ENCODE measurements around the gene TSTD2. TPM values are rescaled to one million over a fixed set of nuclear protein-coding genes. Genes with fewer than 3 reads are reported as not detected.
"Not testable (repeated sequence)": the region's sequence is repeated elsewhere in the genome, so short reads cannot be mapped to it uniquely, and the experiment has no call there.

Gene TSTD2
- polyA plus RNA-seq, 4 donors, result 27.7 to 47.5 (median 35.8) TPM

- peak in 3 of 4 donors; percentile 69 to 93 (median 77) for DNase-seq (ENCODE audit: low read depth in 4 of 4, low spot score in 2 of 4)
Observed at GRCh38 chr9:97632248-97632984, 752 bp downstream of the TSTD2 start.

GRCh38 chr9:97630591-97630990 lies 2.6 kb downstream of the TSTD2 start:
- DNase-seq (ENCODE audit: low read depth in 4 of 4, low spot score in 2 of 4), result no peak

DNA sequence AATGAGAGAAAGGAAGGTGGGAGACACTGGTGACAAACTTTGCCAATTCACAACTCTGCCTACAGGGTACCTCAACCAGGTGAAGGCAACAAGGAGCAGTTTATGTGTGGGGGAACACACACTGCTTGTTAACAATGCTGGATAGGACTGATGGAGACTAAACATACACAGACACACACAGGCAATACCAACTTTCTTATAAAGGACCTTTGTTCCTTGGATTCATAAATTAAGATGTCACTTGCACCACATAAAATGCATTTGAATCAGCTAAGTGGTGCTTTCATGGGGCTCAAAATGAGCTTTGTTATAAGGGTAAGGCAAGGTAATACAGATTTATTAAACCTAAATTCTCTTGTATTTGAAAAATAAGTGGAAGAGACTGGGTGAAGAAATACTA lies 4.0 kb downstream of the TSTD2 start:
- no peak for DNase-seq (ENCODE audit: low read depth in 4 of 4, low spot score in 2 of 4)

- DNase-seq (ENCODE audit: low read depth in 4 of 4, low spot score in 2 of 4), result no peak
Observed at GRCh38 chr9:97628668-97629067, 4.5 kb downstream of the TSTD2 start.

DNA sequence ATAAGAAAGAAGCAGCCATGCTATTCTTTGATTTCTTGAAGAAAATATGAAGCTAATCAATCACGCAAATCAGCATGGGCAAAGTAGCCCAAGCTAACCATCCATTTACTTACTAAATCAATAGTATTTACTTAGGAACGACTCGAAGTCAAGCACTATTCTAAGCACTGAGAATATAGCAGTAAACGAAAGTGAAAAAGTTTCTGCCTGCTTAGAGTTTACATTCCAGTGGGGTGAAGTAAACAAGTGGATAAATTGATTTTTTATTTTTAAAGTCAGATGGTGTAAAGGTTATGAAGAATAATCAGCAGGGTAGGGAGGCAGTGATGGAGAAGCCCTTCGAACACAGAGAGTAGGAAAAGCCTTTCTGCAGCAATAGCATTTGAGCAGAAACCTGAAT lies 5.5 kb downstream of the TSTD2 start:
- no peak for DNase-seq (ENCODE audit: low read depth in 4 of 4, low spot score in 2 of 4)

GRCh38 chr9:97625620-97626019 lies 7.5 kb downstream of the TSTD2 start:
- DNase-seq (ENCODE audit: low read depth in 4 of 4, low spot score in 2 of 4), result no peak

- DNase-seq (ENCODE audit: low read depth in 4 of 4, low spot score in 2 of 4), result no peak
Observed at GRCh38 chr9:97623946-97624345, 9.2 kb downstream of the TSTD2 start.

DNA sequence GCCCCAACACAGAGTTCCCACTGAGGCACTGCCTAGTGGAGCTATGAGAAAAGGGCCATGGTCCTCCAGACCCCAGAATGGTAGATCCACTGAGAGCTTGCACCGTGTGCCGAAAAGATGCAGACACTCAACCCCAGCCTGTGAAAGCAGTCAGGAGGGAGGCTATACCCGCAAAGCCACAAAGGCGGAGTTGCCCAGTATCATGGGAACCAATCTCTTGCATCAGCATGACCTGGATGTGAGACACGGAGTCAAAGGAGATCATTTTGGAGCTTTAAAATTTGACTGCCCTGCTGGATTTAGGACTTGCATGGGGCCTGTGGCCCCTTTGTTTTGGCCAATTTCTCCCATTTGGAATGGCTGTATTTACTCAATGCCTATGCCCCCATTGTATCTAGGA lies 10.7 kb downstream of the TSTD2 start:
- not testable (repeated sequence) for DNase-seq (ENCODE audit: low read depth in 4 of 4, low spot score in 2 of 4)

DNA sequence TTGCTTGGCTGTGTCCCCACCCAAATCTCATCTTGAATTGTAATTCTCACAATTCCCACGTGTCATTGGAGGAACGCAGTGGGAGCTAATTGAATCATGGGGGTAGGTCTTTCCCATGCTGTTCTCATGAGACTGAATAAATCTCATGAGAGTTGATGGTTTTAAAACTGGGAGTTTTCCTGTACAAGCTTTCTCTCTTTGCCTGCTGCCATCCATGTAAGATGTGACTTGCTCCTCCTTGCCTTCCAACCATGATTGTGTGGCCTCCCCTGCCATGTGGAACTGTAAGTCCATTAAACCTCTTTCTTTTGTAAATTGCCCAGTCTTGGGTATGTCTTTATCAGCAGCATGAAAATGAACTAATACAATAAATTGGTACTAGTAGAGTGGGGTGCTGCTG lies 13.1 kb downstream of the TSTD2 start:
- DNase-seq (ENCODE audit: low read depth in 4 of 4, low spot score in 2 of 4), result not testable (repeated sequence)

GRCh38 chr9:97617939-97618416 lies 15.2 kb downstream of the TSTD2 start:
- DNase-seq (ENCODE audit: low read depth in 4 of 4, low spot score in 2 of 4), result no peak

- DNase-seq (ENCODE audit: low read depth in 4 of 4, low spot score in 2 of 4), result peak in 1 of 4 donors; percentile 49
Observed at GRCh38 chr9:97615439-97616072, 17.6 kb downstream of the TSTD2 start.

GRCh38 chr9:97604901-97605645 lies 28.1 kb downstream of the TSTD2 start:
- no peak for DNase-seq (ENCODE audit: low read depth in 4 of 4, low spot score in 2 of 4)

DNA sequence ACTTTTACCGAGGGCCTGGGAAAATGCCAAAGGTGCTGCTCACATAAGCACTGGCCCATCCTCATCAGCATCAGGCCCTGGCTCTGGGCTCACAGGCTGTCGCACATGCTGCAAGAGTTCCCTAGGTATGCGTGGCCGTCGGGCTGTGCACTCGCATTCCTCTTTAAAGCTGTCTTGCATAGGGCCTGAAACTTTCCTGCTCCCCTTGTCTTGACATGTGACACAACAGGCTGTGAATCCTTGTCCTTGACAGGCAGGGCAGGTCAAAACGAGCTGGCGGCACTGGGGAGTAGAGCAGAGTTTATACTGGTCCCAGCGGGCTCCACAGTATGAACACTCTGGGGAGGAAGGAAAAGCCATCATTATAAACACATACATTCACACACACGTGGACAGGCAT lies 30.7 kb downstream of the TSTD2 start:
- no peak for DNase-seq (ENCODE audit: low read depth in 4 of 4, low spot score in 2 of 4)

DNA sequence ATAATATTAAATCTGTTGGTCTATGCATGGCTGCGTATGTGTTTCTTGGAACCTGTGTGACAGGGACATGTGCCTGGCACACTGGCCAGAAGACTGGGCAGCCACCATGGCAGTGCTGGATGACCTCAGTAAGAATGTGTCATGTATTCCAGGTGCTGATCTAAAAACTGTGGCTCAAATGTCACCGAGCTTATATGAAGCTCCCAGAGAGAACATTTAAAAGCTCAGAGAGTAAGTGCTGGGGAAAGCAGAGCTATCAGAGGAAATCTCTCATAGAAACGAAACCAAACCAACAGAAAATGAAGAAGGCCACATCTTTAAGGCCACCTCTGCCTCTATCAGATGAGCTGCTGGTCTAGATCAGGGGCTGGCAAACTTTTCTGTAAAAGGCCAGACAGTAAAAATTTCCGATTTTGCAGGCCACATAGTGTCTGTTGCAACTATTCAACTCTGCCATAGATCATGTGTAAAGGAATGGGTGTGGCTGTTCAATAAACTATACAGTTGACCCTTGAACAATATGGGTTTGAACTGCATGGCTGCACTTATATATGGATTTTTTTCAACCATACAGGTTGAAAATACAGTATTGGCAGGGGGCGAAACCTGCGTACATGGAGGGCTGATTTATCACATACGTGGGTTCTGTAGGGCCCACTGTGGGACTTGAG lies 31.8 kb downstream of the TSTD2 start:
- DNase-seq (ENCODE audit: low read depth in 4 of 4, low spot score in 2 of 4), result no peak

GRCh38 chr9:97600531-97601227 lies 32.5 kb downstream of the TSTD2 start:
- DNase-seq (ENCODE audit: low read depth in 4 of 4, low spot score in 2 of 4), result no peak

DNA sequence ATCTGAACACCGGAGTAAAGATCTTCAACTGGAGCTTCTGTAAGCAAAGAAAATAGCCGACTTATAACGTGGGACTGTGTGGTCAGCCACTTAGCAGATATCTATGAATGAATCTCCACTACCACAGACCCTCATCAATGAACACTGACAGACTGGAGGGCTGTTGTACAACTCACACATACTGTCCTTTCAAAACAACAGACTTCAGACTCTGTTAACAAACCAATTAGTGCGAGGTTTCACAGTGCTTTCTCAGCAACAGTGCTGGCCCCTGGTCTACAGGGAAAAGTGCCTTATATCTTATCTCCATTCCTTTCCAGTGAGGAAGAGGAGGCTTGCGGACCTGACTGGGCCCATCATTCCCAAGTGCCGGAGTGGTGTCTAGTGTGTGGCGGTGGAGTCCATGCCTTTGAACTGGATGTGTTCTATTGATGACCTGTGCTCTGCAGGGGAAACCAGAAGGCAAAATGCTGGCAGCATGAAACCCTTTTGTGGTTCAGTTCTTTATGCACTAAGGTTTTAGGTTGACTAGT lies 33.8 kb downstream of the TSTD2 start:
- DNase-seq (ENCODE audit: low read depth in 4 of 4, low spot score in 2 of 4), result no peak

DNA sequence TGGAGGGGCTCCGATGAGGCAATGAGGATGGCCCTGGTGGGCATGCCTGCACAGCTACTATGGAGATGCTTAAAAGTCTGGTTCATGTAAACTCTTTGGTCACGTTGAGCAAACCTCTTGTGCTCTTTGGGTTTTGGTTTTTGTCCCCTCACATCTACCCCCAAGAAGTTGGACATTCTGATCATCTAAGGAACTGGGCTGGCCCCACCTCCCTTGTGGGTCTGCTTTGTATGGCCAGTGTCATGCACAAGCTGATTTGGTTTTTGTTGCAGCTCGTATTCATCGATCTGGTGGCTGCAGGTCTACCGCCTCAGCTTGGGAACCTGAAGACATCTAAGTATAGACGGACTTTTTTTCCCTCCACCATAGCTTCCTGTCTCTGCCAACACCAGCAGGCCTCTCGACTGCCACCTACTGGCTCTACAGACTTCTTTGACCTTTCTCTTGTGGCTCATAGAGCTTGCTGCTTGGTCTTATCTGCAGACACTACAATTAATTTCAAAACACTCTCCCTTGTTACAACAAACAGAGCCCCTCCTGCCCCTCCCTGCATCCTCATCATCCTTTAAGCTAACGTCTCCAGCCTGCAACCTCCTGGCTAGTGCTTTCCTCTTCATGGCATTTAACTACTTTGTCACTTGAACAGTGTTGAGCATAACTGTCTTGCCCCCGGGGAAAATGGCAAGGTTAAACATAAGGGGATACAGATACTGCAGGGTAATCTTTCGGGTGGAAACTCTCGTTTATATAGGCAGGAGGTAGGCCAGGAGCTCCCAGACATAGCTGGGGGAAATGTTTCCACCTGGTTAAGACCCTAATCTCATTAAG lies 34.5 kb downstream of the TSTD2 start:
- DNase-seq (ENCODE audit: low read depth in 4 of 4, low spot score in 2 of 4), result peak; percentile 30 to 75 (median 45)

- DNase-seq (ENCODE audit: low read depth in 4 of 4, low spot score in 2 of 4), result no peak
Observed at GRCh38 chr9:97596906-97597305, 36.3 kb downstream of the TSTD2 start.

GRCh38 chr9:97594381-97594921 lies 38.7 kb downstream of the TSTD2 start:
- no peak for DNase-seq (ENCODE audit: low read depth in 4 of 4, low spot score in 2 of 4)

Measured in left renal cortex interstitium (tissue), 4 donors.